IPS-20b (cell line): ENCODE measurements around the gene ACAP1.

Experiments
- H3K27ac ChIP-seq: one replicate; pipeline ENCODE4 v1.5.1; 2013; ENCODE audit warnings: low read length
- H3K27me3 ChIP-seq: 2 replicates; pipeline ENCODE4 v1.6.1; 2013; ENCODE audit warnings: mild to moderate bottlenecking, low read length, inconsistent platforms; ENCODE audit not compliant: insufficient read depth
- H3K36me3 ChIP-seq: 2 replicates; pipeline ENCODE4 v1.6.1; 2013; ENCODE audit warnings: low read depth, mild to moderate bottlenecking, inconsistent platforms, low read length, moderate library complexity; ENCODE audit not compliant: insufficient read depth
- H3K4me1 ChIP-seq: 2 replicates; pipeline ENCODE4 v1.6.1; 2013; ENCODE audit warnings: mild to moderate bottlenecking, control low read depth, inconsistent platforms, low read length, moderate library complexity; ENCODE audit not compliant: insufficient read depth
- H3K4me3 ChIP-seq: 2 replicates; pipeline ENCODE4 v1.5.1; 2013; ENCODE audit warnings: mild to moderate bottlenecking, low read length, inconsistent platforms
- H3K9ac ChIP-seq: 2 replicates; pipeline ENCODE4 v1.6.1; 2013; ENCODE audit warnings: low read depth, mild to moderate bottlenecking, inconsistent platforms, low read length, moderate library complexity
- H3K9me3 ChIP-seq: 2 replicates; pipeline ENCODE4 v1.6.1; 2013; ENCODE audit warnings: mild to moderate bottlenecking, low read depth, low read length, inconsistent platforms; ENCODE audit not compliant: insufficient read depth

ACAP1 gene

GRCh38 chr17:7396147-7396546 lies 59.8 kb downstream of the ACAP1 start:
- Histone ChIP-seq H3K27me3 (no peaks in the 10 kb centered on the region; the same call in 1 of the 2 replicates), H3K4me3 (no peak overlapping the region), H3K36me3 (peaks cover 13% of the 10 kb centered on the region; the same call in 1 of the 2 replicates), H3K9me3 (no peaks in the 10 kb centered on the region), H3K27ac (no peak overlapping the region), H3K9ac (no peak overlapping the region), H3K4me1 (no peaks in the 10 kb centered on the region)

GRCh38 chr17:7398612-7399011 lies 62.3 kb downstream of the ACAP1 start:
- Histone ChIP-seq H3K4me1 (peaks cover 4% of the 10 kb centered on the region; the same call in 1 of the 2 replicates), H3K9me3 (no peaks in the 10 kb centered on the region), H3K4me3 (no peak overlapping the region), H3K36me3 (no peaks in the 10 kb centered on the region), H3K27ac (no peak overlapping the region), H3K27me3 (no peaks in the 10 kb centered on the region; the same call in 1 of the 2 replicates), H3K9ac (no peak overlapping the region)
